Ovary (tissue), 9 donors: ENCODE results near the gene RAB4A. TPM values are rescaled to one million over a fixed set of nuclear protein-coding genes. Genes with fewer than 3 reads are reported as not detected.

Experiments
- DNase-seq, 5 donors: peaks; one replicate each; pipeline ENCODE4 v3.0.0-alpha.2; 2019 to 2020
- H3K27ac ChIP-seq, 2 donors: fragments of 200-600 bp; one replicate each; pipeline versions ENCODE4 v1.5.1 to v1.8.0; 2019 to 2022
- H3K27me3 ChIP-seq: fragments of 200-600 bp; one replicate; pipeline ENCODE4 v1.8.0; 2022
- H3K36me3 ChIP-seq: fragments of 200-600 bp; sonication (generic); one replicate; pipeline ENCODE4 v1.5.1; 2019
- H3K4me1 ChIP-seq: one replicate; pipeline ENCODE4 v1.8.1; 2013; ENCODE audit warnings: mild to moderate bottlenecking, moderate library complexity; ENCODE audit not compliant: insufficient read depth
- H3K4me3 ChIP-seq: fragments of 200-600 bp; sonication (generic); one replicate; pipeline ENCODE4 v1.5.1; 2017
- H3K9me3 ChIP-seq, 2 donors: fragments of 200-600 bp in 1 of 2; sonication (generic) in 1 of 2; one replicate each; pipeline versions ENCODE4 v1.5.1 to v1.8.1; 2013 to 2019; ENCODE audit warnings: mild to moderate bottlenecking in 1 of 2, moderate library complexity in 1 of 2
- EP300 ChIP-seq: sonication (generic); formaldehyde crosslinking; IDR thresholded peaks from one replicate; pipeline ENCODE4 v1.6.1; 2017; ENCODE audit warnings: antibody characterized with exemption
- POLR2A ChIP-seq: fragments of 450-650 bp; IDR thresholded peaks from one replicate; pipeline ENCODE4 v1.6.1; 2017; ENCODE audit warnings: antibody characterized with exemption, mild to moderate bottlenecking, moderate library complexity
- WGBS, 3 donors: extraction: QIAGEN DNeasy Blood & Tissue Kit in 1 of 3; methylation state at CpG; one replicate each; pipeline versions ENCODE4 v1.1.5 to v1.1.7; 2013 to 2017; 5-methylcytosine and 5-hydroxymethylcytosine counted together
- intact Hi-C, 4 donors: fragments of 100-400 bp; cut with DNase I; formaldehyde crosslinking; loops; one replicate each; pipeline versions ENCODE4 v1.11.0 to v1.15.1; 2022 to 2023
- polyA plus RNA-seq, 2 donors: library from polyadenylated mRNA; stranded (reverse); fragments of 200-250 nt in 1 of 2; fragments of 350-450 nt in 1 of 2; fragmentation: Illumina TruSeq in 1 of 2; extraction: RNeasy Lipid Tissue Mini Kit (QIAGEN cat#74804) in 1 of 2; gene quantifications; one replicate each; pipeline ENCODE4 v1.2.3, GENCODE V29; 2013 to 2014
- total RNA-seq, 7 donors: library from RNA; depleted of rRNA in 2 of 7; stranded (reverse); fragments of >200 nt in 2 of 7; fragmentation: NEBNext Ultra II Directional in 3 of 7; extraction: Animal tissue kit (Norgen Biotek cat#: 25700) in 3 of 7; gene quantifications; one replicate each; pipeline versions ENCODE4 v1.1.0 to v1.2.4, GENCODE V29; 2016 to 2023
- TF ChIP-seq, protein P1 (sequence below), 3 donors: fragments of 450-650 bp in 2 of 3; fragments of 200-600 bp in 1 of 3; IDR thresholded peaks; one replicate each; pipeline versions ENCODE4 v1.5.1 to v1.8.0; 2016 to 2022; ENCODE audit warnings: antibody characterized with exemption in 3 of 3, mild to moderate bottlenecking in 1 of 3
- donor health status: DM: no; HTN: no; CAD: no; lungs with moderate emphysema.
- donor health status: DM: no; HTN: no; CAD: no.
- donor health status: Bipolar disorder and iron deficiency.
- donor health status: DM: yes; HTN: yes; CAD: no.
- donor health status: DM: no; HTN: no; CAD: no.
- donor health status: DM: yes; HTN: yes; CAD: no.

RAB4A gene
- total and polyA plus RNA-seq, 9 donors, result 19.5 to 69.2 (median 44.3) TPM

DNA sequence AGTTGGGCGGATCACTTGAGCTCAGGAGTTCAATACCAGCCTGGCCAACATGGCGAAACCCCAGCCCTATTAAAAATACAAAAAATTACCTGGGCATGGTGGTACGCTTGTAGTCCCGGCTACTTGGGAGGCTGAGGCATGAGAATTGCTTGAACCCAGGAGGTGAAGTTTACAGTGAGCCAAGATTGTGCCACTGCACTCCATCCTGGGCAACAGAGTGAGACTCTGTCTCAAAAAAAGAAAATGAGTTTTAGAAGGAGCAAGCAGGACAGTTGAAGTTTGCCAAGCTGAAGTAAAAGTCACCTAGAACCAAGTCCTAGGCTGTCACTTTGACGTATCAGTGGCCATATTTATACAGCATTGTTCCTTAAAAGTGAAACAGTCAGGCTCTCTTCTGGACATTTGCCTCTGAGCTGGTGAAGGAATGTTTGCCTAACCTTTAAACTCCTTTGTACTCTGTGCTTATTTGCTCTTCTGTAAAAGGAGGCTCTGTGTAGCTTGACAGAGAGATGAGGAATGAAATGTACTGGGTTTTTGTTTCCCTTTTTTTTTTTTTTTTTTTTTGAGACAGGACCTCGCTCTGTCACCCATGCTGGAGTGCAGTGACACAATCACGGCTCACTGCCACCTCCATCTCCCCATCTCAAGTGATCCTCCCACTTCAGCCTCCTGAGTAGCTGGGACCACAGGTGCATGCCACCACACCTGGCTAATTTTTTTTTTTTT, 2.8 kb downstream of the RAB4A start:
- Histone ChIP-seq H3K4me1 (peaks cover 3% of the 10 kb centered on the region), H3K4me3 (no peak overlapping the region), H3K9me3 (no peaks in the 10 kb centered on the region), H3K36me3 (no peaks in the 10 kb centered on the region), H3K27ac (no peak overlapping the region), H3K27me3 (no peaks in the 10 kb centered on the region)
- WGBS, 3 donors, result 85% methylated on average over 7 of the region's 7 CpGs
- intact Hi-C loops, result loop anchor here in 1 of 4 donors (10.0 kb wide), 1 partner anchor 71 kb away; the partner anchor contains the start of gene CCSAP
- no peak for DNase-seq
- TF ChIP-seq EP300 (no peak), POLR2A (no peak)
- TF ChIP-seq, protein P1, sequence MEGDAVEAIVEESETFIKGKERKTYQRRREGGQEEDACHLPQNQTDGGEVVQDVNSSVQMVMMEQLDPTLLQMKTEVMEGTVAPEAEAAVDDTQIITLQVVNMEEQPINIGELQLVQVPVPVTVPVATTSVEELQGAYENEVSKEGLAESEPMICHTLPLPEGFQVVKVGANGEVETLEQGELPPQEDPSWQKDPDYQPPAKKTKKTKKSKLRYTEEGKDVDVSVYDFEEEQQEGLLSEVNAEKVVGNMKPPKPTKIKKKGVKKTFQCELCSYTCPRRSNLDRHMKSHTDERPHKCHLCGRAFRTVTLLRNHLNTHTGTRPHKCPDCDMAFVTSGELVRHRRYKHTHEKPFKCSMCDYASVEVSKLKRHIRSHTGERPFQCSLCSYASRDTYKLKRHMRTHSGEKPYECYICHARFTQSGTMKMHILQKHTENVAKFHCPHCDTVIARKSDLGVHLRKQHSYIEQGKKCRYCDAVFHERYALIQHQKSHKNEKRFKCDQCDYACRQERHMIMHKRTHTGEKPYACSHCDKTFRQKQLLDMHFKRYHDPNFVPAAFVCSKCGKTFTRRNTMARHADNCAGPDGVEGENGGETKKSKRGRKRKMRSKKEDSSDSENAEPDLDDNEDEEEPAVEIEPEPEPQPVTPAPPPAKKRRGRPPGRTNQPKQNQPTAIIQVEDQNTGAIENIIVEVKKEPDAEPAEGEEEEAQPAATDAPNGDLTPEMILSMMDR (IDR thresholded peaks at IDR 0.05), result no peak

DNA sequence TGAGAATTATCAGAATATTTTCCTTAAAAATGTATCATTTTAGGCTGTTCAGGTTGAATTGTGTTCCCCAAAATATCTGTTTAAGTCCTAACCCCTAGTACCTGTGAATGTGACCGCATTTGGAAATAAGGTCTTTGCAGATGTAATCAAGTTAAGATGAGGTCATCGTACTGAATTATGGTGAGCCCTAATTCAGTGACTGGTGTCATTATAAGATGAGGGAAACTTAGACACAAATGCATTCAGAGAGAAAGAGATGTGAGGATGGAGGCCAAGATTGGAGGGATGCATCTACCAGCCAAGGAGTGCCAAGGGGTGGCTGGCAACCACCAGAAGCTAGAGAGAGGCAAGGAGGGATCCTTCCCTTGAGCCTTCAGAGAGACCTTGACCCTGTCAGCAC, 4.1 kb downstream of the RAB4A start:
- intact Hi-C loops, result loop anchor here in 1 of 4 donors (10.0 kb wide), 1 partner anchor 70 kb away; the partner anchor contains the start of gene CCSAP
- Histone ChIP-seq H3K27me3 (no peaks in the 10 kb centered on the region), H3K4me1 (peaks cover 3% of the 10 kb centered on the region), H3K36me3 (no peaks in the 10 kb centered on the region), H3K4me3 (no peak overlapping the region), H3K27ac (no peak overlapping the region), H3K9me3 (no peaks in the 10 kb centered on the region)
- 97 to 100% (median 98%) methylated on average over 2 of the region's 2 CpGs for WGBS, 3 donors
- TF ChIP-seq, protein P1 (IDR thresholded peaks at IDR 0.05), result no peak
- no peak for TF ChIP-seq POLR2A
- TF ChIP-seq EP300, result no peak
- DNase-seq, result no peak

DNA sequence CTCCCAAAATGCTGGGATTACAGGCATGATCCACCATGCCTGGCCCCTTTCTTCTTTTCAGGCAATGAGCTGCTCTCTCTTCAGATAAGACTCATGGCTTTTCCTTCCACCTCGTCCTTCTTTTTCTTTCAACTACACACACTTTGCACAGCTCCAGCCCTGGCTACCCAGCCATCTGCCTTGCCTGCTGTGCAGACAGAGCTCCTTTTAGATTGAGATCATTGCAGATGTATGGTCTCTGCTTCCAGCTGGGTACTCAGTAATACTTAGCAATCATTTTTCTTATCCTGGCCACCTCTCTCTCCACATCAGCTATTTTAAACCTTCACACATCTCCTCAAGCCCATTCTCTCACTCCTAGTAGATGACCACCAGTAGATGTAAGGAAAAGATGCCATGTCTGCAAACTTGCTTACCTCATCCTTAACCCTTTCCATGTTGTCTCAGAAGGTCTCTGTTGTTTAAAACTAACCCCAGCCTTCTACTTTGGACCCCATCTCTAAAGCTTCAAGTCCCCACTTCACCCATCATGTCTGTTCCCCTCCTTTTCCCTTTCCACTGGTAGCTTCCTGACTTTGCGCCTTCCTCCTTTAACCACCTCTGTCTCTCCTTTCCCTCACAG, 7.3 kb downstream of the RAB4A start:
- intact Hi-C loops, result loop anchor here in 1 of 4 donors (10.0 kb wide), 1 partner anchor 67 kb away; the partner anchor contains the start of gene CCSAP
- TF ChIP-seq POLR2A (no peak), EP300 (no peak)
- TF ChIP-seq, protein P1 (IDR thresholded peaks at IDR 0.05), result no peak
- 96 to 98% (median 98%) methylated on average over 2 of the region's 2 CpGs for WGBS, 3 donors
- DNase-seq, result no peak
- H3K36me3 ChIP-seq, result no peaks in the 10 kb centered on the region
- H3K4me3 ChIP-seq, result no peak overlapping the region
- peaks cover 3% of the 10 kb centered on the region for H3K4me1 ChIP-seq
- no peaks in the 10 kb centered on the region for H3K27me3 ChIP-seq
- no peaks in the 10 kb centered on the region for H3K9me3 ChIP-seq
- H3K27ac ChIP-seq, result no peak overlapping the region

DNA sequence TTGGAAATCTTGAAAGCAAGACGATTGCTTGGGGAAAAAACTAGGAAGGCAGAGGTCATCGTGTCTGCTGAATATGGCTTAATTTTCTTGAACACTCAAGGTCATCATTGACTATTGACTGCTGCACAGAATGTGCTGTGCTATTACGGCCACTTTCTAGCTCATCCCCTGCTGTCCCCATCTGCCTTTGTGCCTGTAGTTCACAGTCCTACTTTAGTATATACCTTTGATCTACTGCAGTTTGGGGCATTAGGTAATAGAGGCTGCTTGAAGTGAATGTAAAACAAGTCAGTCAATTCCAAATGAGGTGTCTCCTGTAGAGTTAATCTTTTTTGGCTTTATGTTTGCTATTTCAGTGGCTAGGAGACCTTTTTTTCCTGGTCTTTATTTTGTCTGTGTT, 8.3 kb downstream of the RAB4A start:
- H3K36me3 ChIP-seq, result no peaks in the 10 kb centered on the region
- no peak overlapping the region for H3K27ac ChIP-seq
- no peak overlapping the region for H3K4me3 ChIP-seq
- H3K9me3 ChIP-seq, result no peaks in the 10 kb centered on the region
- WGBS, 3 donors, result 56 to 65% (median 58%) methylated on average over 3 of the region's 3 CpGs
- DNase-seq, result no peak
- intact Hi-C loops, result loop anchor here in 1 of 4 donors (10.0 kb wide), 1 partner anchor 66 kb away; the partner anchor contains the start of gene CCSAP
- TF ChIP-seq POLR2A, result no peak
- H3K4me1 ChIP-seq, result peaks cover 2% of the 10 kb centered on the region
- H3K27me3 ChIP-seq, result no peaks in the 10 kb centered on the region
